C4-2B (cell line): ENCODE results near the gene MIEN1.

Experiments
- ZFX ChIP-seq: fragments of 450-650 bp; IDR thresholded peaks from 2 replicates; pipeline ENCODE4 v1.6.1; 2017
- TF ChIP-seq, protein P1 (sequence below): fragments of 450-650 bp; conservative IDR thresholded peaks from 2 replicates; pipeline ENCODE4 v1.5.1; 2017; ENCODE audit warnings: mild to moderate bottlenecking

DNA sequence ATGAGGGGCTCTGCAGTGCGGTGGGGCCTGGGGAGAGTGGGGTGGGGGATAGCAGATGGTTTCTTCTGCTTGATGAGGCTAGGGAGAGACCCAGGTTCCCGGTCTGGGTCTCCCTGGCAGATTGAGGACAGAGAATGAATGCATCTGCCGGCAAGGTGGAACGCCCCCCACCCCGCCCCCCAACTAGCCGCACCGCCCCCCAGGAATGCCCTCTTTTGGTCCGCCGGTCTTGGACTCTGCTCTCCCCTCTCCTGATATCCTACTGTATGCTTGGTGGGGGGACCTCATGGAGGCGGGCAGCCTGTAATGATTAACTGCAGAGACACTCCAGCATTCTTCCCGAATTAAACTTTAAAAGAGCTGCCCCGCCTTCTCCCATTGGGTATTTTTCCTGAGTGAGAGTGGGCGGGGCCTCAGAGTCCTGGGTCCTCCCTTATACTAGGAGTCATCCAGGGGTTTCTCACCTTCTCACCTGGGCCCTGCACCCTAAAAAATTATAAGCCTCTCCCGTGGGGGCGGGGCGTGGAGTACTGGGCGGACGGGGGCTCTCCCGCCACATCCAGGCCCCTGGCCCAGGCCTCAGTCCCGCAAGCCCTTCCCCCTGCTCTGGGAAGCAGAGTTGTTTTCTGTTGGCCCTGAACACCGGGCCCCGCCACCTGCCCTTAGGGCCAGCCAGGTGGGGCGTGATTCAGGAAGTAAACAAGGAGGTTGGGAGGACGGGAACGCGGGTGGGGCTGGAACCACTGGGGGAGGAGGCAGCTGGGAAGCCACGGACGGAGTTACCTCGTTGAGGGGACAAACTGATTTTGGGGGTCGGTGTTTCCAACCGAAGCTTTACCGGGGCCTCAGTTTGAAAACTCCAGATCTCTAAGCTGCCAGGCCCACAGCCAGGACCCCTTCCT, 8.9 kb upstream of the MIEN1 start:
- TF ChIP-seq, protein P1, sequence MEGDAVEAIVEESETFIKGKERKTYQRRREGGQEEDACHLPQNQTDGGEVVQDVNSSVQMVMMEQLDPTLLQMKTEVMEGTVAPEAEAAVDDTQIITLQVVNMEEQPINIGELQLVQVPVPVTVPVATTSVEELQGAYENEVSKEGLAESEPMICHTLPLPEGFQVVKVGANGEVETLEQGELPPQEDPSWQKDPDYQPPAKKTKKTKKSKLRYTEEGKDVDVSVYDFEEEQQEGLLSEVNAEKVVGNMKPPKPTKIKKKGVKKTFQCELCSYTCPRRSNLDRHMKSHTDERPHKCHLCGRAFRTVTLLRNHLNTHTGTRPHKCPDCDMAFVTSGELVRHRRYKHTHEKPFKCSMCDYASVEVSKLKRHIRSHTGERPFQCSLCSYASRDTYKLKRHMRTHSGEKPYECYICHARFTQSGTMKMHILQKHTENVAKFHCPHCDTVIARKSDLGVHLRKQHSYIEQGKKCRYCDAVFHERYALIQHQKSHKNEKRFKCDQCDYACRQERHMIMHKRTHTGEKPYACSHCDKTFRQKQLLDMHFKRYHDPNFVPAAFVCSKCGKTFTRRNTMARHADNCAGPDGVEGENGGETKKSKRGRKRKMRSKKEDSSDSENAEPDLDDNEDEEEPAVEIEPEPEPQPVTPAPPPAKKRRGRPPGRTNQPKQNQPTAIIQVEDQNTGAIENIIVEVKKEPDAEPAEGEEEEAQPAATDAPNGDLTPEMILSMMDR, result no peak
- no peak for TF ChIP-seq ZFX
